HG03139 (cell line): Measurements from ENCODE around the gene GRHL3.

Experiments
- ATAC-seq: cut with Tn5 transposase; IDR thresholded peaks from one replicate; pipeline ENCODE4 v1.9.1; 2021; ENCODE audit not compliant: unreplicated experiment

The GRHL3 gene

DNA sequence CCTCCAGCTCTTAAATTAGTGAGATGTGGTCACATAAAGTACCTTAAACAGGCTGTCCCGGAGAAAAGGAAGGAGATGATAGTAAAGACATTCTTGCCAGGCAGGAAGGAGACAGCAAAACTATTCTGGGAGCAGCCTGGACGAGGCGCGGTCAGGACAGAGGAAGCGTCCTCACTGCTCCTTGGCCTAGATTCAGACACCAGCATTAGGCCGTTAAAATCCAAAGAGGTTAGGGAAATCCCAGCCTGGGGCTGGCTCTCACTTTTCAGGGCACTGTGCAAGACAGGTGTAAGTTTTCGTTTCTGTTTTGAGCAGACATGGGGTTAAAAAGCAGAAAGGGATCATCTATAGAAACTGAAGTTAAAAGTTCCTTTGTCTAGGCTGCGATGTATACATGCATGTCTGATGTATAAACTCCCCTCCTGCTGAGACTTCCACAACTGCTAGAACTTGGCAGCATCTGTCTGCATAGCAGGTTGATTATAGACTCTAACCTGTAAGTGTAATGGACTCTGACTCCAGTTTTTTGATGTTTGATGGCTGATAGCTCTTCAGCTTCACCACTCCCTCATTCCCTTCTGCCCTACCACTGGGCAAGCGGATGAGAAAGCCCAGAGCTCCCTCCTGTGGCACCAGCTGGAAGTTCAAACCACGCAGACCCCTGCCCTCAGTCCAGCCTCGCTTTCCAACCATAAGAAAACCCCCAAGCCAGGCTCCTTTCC lies 72.9 kb downstream of the GRHL3 start:
- peak; percentile 68 for ATAC-seq

DNA sequence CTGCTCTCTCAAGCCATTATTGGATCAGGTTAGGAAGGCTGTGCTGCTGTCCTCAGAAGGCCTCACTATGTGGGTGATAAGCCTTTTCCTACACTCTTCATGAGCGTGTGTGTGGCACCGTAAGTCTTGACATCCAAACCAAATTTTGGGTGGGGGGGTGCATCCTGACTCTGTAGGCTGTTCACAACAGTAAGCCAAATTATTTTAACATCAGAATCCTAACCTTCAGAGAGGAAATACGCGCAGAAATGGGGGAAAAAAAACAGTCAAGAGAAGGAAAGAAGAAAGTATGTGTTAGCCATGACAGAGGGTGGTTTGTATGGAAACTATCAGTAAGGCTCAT lies 73.4 kb downstream of the GRHL3 start:
- ATAC-seq: no peak

DNA sequence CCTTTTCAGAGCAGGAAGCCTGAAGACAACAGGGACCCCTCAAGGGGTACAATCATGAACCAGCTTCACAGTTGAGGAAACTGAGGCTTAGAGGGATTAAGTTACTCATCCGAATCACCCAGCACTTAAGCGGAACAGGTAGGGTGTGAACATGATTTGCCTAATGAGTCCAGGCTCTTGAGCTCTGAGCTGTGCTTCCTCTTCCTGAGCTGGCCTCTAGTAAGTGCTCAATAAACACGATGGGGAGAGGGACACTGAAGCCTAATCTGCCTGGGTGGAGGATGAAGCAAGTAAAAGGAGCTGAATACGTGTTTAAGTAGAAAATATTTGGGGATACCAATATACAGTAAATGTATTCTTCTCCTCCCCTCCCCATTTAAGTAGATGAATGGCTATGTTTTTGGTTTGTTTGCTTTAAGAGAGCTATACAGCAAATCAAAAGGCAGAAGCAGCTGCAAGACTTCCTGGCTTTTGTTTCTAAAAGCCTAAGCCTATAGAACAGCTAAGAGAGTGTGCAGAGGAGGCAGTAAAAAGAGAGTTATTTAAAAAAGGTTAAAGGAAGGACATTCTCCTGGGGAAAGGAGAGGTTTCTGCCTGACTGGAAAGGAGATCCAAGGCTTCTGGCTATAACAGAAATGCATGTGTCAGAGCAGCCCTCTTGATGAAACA lies 74.0 kb downstream of the GRHL3 start:
- no peak for ATAC-seq

DNA sequence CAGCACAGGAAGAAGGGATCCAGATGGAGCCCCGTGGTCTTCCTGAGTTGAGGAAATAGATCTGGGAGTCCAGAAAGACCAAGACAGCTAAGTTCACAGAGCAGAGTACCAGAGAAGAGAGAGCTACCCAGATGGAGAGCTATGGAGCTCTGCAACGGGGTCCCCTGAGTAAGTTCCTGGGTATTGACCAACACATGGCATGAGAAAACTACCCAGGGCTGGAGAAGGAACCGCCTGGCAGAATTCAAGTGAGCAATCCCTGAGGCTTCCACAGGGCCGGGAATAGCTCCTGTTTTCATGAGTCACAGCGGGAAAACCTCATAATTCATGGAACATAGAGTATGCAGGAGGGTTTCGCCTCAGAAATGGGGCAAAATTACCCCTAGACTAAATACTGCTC lies 74.7 kb downstream of the GRHL3 start:
- ATAC-seq: no peak

DNA sequence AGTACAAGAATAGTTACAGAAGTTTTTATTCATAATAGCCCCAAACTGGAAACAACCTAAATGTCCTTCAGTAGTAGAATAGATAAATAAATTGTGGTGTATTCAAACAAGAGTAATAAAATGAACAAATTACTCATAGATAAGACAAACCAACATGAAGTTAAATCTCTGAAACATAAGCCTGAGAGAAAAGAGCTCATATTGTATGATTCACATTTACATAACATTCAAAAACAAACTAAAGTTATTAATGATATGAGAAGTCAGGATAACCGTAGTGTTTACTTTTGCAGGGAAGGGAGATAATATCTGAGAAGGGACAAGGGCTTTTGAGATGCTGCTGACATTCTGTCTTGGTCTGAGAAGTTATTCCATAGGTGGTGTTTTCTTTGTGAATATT lies 80.9 kb downstream of the GRHL3 start:
- ATAC-seq: no peak

DNA sequence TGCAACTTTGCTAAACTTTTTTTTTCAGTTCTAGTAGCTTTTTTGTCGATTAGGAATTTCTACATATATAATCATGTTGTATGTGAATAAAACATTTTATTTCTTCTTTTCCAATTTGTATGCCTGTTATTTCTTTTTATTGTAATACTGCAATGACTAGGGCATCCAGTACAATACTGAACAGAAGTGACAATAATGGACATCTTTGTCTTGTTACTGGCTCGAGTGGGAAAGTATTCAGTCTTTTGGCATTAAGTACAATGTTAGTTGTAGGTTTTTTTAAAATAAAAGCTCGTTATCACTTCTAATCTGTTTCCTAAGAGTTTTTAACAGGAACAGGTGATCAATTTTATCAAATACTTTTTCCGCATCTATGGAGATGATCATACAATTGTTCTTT lies 84.6 kb downstream of the GRHL3 start:
- no peak for ATAC-seq
